ELR (cell line): Measurements from ENCODE around the gene FAM221B.
A peak's percentile ranks its signal among the peaks of the same experiment; 100 is the strongest.

Experiments
- DNase-seq: peaks from one replicate; pipeline ENCODE4 v3.0.0-alpha.2; 2015; ENCODE audit warnings: low read depth

The FAM221B gene, protein sequence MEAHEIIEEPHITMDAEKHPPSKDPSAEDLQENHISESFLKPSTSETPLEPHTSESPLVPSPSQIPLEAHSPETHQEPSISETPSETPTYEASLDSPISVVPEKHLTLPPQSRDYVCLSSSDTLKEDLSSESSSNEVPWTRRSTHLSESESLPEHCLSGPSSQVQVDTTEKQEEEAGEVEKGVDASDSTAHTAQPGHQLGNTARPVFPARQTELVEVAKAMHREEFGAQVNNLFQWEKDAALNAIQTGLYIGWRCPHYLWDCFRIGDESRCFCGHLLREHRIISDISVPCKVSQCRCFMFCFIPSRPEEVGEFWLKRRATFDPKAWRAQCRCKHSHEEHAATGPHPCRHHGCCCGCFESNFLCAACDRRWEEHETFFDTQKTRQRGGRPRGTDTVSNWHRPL

DNA sequence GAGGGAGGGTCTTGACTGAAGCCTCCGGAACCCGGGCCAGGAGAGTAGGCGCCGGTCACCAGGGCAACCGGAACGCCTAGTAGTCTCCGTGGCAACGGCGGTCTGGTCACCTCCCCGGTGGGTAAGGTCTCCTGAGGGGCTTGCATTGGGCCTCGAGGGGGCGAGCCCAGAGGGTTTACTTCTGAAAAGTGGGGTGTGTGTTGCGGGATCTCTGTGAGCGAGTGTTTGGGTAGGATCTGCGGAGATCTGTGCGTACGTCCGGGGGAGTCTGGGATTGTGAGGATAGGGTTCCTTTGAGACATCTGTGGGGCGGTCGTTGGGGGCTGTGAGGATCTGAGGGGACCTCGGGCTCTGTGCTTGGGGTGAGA, at the start of gene FAM221B:
TSS of gene FAM221B (minus strand) at position 17 of the 368 bp plus-strand sequence. CDS start 2,571 bp downstream, outside the sequence.
- peak; percentile 27 for DNase-seq

DNA sequence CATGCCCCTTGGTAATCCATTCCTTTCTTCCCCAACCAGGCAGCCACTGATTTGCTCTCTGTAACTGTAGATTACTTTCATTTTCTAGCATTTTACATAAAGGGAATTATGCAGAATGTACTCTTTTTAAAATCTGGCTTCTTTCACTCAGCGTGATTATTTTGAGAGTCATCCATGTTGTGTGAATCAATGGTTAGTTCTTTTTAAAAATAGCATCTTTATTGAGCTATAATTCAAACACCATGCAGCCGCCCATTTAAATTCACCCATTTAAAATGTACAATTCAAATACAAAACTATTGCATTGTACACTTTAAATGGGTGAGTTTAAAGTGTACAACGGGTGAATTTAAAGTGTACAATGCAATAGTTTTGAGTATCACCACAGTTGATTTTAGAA, 44.0 kb upstream of the FAM221B start:
- DNase-seq, result no peak

DNA sequence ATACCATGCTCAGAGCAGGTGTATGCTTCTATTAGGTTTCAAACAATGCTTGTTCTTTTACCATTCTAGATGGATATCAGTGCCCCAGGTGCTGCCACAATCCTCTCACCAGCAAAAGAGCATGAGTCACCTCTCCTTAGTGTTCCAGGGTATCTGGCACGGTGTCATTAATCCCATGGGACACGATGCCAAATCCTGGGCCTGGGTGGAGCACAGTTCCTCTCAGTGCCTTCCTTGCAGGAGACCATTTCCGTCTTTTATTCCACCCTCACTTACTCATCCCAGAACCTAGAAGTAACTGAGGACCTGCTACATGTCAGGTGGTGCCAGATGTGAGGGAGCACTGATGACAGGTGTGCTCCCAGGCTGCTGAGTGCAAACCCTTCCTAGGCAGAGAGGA, 43.0 kb upstream of the FAM221B start:
- DNase-seq, result no peak

DNA sequence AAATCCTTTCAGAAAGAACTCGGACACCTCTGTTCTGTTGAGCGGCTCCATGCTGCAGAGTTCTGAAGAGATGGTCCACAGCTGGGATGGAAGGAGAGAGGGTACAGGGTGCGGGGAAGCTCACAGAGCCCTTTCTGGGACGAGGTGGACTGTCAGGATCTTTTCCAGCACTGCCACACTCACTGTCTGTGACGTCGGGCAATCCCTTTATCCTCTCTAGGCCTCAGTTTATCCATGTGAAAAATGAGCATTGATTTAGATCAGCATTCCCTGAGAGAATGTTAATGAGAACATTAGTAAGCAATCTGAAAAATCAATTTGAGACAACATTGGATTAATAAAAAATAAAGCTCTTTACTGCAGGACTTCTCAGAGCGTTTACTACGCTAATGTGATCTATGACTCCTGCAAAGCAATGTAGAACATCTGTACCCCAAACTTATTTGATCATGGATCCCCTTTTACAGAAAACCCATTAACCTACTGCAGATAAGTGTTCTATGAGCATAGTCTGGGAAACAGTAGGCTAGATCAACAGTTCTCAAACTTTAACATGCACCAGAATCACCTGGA, 41.9 kb upstream of the FAM221B start, which contains the start of gene OR13J1:
TSS of gene OR13J1 (minus strand) at position 51 of the 573 bp plus-strand sequence. CDS start at position 51, 0 bp downstream.
- DNase-seq, result no peak

DNA sequence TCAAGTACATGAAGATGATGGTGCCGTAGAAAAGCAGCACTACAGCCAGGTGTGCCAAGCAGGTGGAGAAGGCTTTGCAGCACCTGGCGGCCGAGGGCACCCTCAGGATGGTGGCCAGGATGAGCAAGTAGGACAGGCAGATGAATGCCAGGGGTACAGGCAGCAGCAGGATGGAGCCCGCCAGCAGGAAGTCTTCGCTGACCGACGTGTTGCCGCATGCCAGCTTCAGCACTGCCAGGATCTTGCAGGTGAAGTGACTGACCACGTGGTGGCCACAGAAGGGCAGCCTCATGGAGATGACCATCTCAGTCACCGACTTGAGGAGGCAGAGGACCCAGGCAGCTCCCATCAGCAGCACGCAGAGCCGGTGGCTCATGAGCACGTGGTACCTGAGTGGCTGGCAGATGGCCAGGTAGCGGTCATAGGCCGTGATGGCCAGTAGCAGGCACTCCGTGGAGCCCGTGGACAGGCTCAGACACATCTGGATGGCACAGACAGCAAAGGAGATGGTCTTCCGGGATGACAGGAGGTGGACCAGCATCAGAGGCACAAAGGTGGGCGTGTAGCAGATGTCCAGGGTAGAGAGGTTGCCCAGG, 41.2 kb upstream of the FAM221B start:
- DNase-seq, result no peak

DNA sequence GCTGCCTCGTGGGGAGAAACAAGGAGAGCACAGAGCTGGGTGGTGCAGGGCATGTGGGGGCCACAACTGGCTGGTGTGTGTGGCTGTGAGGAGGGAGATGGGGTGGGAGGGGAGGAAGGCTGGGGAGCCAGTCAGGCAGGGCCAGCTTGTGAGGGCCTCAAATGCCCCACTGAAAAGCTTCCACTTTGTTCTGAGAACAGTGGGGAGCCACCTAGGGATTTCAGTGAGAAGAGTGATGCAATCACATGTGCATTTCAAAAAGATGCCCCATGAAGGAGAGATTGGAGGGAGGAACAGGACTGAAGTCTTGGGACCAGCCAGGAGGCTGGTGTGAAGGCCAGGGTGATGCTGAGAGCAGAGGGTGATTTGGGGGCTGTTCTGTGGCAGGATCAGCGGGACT, 40.4 kb upstream of the FAM221B start:
- DNase-seq, result no peak

DNA sequence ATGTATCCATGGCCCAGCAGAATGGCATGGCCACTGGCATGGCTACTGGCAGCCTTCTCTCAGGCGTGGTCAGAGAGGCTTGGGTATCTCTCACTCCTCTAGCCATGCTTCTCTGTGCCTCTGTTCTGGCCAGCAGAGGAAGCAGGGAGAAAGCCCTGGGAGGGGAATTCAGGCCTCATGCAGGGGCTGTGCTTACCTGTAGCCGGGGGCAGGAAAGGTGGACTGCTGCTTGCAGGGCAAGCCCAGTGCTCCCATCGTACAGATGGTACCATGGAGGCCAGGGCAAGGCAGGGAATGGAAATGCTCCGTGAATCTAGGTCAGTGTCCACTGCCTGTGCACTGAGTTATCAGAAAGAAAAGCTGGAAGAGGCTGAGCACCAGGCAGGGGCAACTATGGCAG, 39.0 kb upstream of the FAM221B start:
- DNase-seq, result no peak

DNA sequence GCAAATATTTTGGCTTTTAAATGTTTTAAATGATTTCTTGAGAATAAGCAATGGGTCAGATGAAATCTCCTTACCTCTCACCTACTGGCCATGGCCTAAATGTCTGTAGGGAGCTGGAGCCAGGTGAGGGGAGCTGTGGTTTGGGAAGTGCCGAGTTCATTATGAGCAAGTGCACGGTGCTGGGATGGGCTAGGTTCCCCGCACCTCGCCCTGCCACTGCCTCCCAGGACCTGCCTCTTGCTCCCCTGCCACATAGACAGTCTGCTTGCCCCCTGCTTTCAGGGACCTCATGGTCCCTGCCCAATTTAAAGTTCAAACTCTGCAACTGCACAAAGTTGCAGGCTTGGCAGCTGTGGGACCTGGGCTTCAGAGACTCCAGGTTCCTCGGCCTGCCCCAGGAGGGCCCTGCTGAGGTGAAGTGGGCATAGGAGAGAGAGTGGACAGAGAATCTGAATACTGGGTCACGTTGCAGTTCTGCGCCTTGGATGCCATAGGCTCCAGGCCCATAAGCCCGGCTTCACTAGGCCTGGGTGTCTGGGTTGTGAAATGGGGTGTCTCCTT, 36.2 kb upstream of the FAM221B start:
- no peak for DNase-seq

DNA sequence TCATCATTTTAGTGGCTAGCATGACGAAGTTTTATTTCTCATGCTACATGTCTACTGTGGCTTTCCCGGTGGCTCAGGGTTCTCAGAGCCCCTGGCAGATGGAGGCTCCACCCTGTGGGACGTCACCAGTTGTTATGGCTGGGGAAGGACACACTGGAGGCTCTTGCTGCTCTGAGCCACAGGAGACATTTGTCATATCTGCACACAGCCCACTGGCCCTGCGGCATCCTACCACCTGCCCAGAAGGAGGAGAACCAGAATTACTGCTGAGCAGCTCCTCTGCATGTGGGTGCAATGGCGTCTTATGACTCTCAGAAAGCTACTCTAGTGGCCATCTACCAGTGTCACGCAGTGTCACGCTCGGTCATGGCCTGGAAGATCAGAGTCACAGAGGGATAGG, 35.1 kb upstream of the FAM221B start:
- DNase-seq, result no peak

DNA sequence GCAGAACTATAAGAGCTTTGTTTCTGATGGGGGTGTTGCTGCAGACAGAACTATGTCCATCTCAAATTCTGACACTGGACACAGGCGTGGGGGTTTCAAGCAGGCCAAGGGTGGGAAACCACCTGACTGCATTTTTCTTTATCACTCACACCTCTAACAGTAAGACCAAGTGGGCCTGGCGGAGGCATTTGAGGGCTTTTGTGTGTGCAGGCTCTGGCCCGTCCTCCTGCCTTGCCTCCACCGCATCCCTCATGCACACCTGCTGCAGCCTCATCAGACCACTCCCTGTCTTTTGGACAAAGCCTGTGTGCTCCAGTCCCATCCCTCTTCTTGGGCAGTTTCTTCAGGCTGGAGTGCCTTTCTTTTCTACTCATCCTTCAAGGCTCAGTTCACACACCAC, 33.8 kb upstream of the FAM221B start:
- no peak for DNase-seq

DNA sequence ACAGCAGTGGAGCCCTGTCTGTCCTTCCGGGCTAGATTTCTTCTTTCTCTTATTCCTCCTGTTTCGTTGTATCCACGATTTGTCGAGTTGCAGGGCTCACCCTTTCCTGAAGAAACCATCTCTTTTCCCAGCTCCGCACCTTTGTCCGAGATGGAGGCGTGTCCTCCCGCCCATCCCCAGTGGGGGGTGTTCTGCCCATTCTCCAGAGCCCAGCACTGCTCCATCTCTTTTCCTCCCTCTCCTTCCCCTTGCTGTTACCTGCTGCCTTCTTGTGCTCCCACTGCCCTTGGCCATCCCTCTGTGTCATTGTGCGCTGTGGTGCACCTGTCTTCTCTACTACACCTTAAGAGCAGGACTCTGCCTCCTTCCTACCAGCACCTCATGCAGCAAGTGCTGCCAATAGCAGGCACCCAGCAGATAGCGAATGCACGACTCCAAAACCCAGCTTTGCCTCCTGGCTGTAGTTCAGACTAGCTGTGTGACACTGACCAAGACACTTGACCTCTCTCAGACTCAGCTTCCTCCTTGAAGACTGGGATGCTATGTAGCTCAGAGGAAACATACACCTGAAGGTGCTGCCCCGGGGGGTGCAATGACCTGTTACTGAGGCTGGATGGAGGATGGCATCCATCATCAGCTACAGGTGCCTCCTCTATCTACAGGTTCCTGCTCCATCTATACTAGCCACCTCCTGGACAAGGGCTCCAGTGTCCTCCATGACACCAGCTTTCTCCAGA, 32.8 kb upstream of the FAM221B start:
- no peak for DNase-seq

DNA sequence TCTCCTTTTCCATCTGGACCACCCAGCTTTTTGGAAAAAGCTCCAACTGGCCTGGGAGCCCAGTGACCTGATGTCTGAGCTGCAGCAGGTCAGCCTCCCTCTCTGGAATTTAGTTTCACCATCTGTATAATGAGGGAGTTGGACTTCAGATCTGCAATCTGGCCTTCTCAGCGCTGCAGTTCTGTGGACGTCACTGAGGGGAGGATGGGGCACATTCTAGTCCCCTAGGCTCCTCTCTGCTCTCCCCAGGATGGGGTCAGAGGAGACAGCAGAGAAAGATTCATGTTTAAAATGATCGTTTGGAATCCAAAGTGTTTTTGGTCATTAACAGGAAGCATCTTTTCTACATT, 31.4 kb upstream of the FAM221B start:
- no peak for DNase-seq

DNA sequence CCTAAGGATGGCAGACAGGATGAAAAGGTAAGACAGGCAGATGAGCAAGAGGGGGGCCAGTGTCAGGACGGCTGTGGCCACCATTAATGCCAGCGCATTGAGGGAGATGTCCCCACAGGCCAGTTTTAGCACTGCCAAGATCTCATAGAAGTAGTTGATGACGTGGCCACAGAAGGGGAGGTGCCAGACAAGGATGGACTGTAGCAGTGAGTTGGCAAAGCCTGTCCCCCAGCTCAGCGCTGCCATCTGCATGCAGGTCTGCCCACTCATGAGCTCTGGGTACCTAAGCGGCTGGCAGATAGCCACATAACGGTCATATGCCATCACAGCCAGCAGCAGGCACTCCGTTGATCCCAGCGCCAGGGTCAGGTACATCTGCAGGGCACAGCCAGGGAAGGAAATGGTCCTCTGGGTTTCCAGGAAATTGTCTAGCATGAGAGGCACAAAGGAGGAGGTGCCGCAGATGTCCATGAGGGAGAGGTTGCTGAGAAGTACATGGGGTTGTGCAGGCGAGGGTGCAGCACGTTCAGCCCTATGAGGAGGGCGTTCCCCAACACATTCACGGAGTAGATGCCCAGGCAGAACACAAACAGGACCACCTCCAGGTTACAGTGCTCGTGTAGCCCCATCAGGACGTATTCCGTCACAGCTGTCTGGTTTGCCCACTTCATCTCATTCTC, 30.9 kb upstream of the FAM221B start:
- peak; percentile 19 for DNase-seq

DNA sequence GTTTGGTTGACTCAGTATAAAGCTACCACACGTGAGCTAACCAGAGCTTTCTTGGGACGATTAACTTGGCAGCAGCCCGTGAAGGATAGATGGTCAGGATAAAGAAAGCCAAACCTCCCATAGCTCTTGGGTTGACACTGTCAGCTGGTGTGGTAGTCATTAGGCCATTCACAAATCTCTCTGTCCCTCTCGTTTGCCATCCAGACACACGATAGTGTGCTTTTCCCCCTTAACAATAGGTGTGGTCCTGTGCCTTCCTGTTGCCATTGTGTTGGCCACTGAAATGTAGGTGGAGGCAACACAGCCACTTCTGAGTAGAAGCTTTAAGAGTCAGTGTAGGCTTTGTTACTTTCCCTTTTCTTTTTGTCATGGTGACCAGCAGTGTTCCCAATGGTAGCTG, 29.9 kb upstream of the FAM221B start:
- DNase-seq, result no peak

DNA sequence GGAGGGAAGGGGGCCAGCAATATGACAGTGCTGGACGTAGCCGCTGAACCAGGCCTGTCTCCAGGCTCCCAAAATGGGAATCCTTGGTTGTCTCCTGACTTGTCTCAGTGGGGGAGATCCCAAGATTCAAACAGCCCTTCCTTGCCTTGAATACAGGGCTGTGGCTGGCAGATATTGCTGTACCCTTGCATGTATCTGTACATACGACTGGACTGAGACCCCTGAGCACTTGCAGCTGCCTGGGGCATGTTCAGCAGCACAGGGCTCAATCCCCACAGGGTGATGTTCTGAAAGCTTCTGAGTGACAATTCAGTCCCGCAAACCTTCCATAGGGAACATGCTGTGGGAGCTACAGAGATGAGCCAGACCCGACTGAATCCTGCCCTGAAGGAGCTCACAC, 28.4 kb upstream of the FAM221B start:
- DNase-seq, result no peak

DNA sequence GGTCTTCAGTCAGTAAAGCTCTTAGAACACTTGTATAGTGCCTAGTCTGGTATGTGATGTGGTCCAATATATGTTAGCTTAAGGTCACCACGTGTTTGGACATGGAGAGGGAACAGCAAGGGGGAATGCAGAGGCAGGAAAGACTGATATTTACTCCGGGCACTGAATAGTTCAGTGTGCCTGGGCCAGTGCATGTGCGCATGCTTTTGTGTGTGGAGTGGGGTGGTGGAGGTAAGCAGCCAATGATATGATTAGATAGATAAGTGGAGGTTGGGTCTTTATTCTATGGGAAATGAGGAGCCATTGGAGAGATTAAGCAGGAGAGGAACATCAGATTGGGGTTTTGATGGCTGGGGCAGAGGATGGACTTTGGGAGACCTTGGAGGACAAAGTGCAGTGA, 27.7 kb upstream of the FAM221B start:
- no peak for DNase-seq

DNA sequence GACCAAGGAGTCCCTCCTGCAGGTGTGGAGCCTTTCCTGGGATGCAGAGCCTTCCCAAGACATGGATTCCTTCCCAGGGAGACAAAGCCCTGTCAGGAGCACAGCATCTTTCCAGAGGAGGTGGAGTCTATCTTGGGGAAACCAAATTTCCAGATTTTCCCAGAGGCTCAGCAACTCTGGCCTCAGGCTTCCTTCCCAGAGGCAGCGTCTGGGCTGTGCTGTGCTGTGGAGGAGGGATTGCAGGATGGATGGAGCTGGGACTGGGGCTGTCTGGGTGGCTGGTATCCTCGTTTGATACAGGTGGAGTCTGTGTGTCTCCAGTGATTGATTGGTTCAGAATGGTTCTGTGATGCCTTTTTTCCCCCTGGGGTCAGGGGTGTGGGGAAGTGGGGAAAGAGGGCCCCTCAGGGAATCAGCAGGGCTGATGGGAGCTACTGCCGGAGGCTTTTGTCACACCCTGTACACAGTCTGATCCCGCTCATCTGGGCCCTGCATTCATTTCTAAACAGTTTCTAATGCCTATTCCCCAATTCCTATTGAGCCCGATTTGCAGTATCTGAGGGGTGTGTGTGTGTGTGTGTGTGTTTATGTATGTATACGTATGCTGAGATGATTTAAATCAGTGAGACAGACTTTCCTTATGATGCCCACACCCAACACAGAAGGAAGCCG, 25.7 kb upstream of the FAM221B start:
- no peak for DNase-seq

DNA sequence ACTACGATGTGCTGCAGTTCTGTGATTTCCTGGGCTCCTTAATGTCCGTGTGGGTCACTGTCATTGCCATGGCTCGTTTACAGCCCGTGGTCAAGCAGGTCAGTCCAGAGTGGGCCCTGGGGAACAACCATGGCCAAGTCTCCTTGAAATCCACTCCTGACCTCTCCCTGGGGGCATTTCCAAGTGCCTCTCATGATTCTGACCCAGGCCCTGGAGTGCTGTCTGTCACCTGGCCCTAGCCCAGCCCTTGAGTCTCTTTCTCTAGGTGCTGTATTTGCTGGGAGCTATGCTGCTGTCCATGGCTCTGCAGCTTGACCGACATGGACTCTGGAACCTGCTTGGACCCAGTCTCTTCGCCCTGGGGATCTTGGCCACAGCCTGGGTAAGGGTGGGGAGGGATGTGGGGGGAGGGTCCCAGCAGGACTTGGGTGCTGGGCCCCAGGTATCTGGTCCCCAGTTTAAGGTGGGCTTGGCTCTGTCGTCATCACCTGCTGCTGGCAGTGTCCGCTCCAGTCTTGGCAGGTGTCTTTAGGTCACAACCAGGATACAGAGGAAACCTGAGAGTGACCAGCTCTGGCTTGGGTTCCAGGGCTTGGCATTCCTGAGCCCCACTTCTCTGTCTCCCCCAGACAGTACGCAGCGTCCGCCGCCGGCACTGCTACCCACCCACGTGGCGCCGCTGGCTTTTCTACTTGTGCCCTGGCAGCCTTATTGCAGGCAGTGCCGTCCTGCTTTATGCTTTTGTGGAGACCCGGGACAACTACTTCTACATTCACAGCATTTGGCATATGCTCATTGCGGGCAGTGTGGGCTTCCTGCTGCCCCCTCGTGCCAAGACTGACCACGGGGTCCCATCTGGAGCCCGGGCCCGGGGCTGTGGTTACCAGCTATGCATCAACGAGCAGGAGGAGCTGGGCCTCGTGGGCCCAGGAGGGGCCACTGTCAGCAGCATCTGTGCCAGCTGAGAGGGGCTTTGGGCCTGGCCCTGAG, 24.6 kb upstream of the FAM221B start:
- no peak for DNase-seq

DNA sequence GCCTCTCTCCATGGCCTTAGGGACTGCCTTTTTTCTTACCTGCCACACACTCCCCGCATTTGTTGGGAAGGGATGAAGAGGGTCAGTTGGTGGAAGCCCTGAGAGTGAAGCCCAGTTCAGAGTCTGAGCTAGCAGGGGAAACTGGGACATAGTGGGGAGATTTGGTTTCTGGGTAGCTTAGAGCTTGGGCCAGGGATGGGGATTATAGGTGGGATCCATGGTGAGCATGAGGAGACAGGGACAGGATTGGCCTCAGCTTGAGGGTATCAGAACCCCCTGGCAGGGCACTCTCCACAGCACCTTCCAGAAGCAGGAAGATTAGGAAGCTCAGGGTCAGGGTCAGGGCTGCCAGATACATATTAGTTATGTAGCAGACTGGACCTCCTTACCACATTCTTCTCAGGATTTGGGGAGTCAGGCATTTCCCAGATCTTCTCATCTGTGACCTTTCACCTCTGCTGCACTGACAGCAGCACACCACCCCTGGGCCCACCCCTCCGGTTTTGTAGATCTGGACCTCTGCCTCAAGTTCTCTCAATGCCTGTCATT, 23.8 kb upstream of the FAM221B start:
- no peak for DNase-seq
